IMR-90 (cell line): ENCODE results near the gene CYP2W1. TPM values are rescaled to one million over a fixed set of nuclear protein-coding genes. Genes with fewer than 3 reads are reported as not detected.

Experiments
- ATAC-seq: fragments of 200-7000 bp; cut with Tn5 transposase; 2 replicates; pipeline ENCODE4 v1.9.1; 2020; ENCODE audit warnings: low read depth, mild to moderate bottlenecking, moderate library complexity
- BruUV-seq: library from RNA; stranded (reverse); fragments of 400-500 nt; replicated peaks from 2 replicates; lab custom pipeline; 2021; lab: Mats Ljungman, UMichigan
- CTCF ChIA-PET: fragments of 300-600 bp; formaldehyde crosslinking; extraction: SDS; loops from one replicate; lab custom pipeline; 2021; ENCODE audit warnings: antibody characterized with exemption; lab: Yijun Ruan, JAX
- POLR2A ChIA-PET: fragments of 300-600 bp; sonication (Branson Sonifier 250); formaldehyde crosslinking; loops from one replicate; lab custom pipeline; 2022; ENCODE audit warnings: antibody characterized with exemption; ENCODE audit not compliant: unreplicated experiment; lab: Charles Lee
- DNase-seq: peaks from one replicate; pipeline ENCODE4 v3.0.0; 2013
- H2AFZ ChIP-seq: replicated peaks from 2 replicates; pipeline ENCODE3; 2013; ENCODE audit warnings: low read length, mild to moderate bottlenecking; ENCODE audit not compliant: poor library complexity
- H2AK5ac ChIP-seq: 2 replicates; pipeline ENCODE4 v1.6.1; 2013; ENCODE audit warnings: low read depth, low read length, inconsistent platforms
- H2AK9ac ChIP-seq: replicated peaks from 2 replicates; pipeline ENCODE3; 2013; ENCODE audit warnings: mild to moderate bottlenecking, low read depth, low read length, moderate library complexity; ENCODE audit not compliant: poor library complexity
- H2BK120ac ChIP-seq: 2 replicates; pipeline ENCODE4 v1.6.1; 2013; ENCODE audit warnings: low read depth, low read length, inconsistent platforms
- H2BK15ac ChIP-seq: 3 replicates; pipeline ENCODE4 v1.6.1; 2013; ENCODE audit warnings: low read depth, low read length, inconsistent platforms
- H2BK20ac ChIP-seq: 2 replicates; pipeline ENCODE4 v1.6.1; 2013; ENCODE audit warnings: low read depth, mild to moderate bottlenecking, inconsistent platforms, low read length, moderate library complexity
- H2BK5ac ChIP-seq: 2 replicates; pipeline ENCODE4 v1.6.1; 2013; ENCODE audit warnings: mild to moderate bottlenecking, low read depth, low read length, inconsistent platforms; ENCODE audit not compliant: poor library complexity, severe bottlenecking
- H3K14ac ChIP-seq: replicated peaks from 2 replicates; pipeline ENCODE4 v1.6.1; 2013; ENCODE audit warnings: low read depth, low read length, inconsistent platforms
- H3K18ac ChIP-seq: 2 replicates; pipeline ENCODE4 v1.6.1; 2013; ENCODE audit warnings: low read depth, low read length, control low read depth
- H3K23ac ChIP-seq: 2 replicates; pipeline ENCODE4 v1.6.1; 2013; ENCODE audit warnings: low read depth, low read length, inconsistent platforms
- H3K27ac ChIP-seq: 2 replicates; pipeline ENCODE4 v1.5.1; 2013; ENCODE audit warnings: mild to moderate bottlenecking, control low read depth, low read length; ENCODE audit not compliant: insufficient read depth
- H3K27me3 ChIP-seq: 2 replicates; pipeline ENCODE4 v1.6.1; 2013; ENCODE audit warnings: low read length; ENCODE audit not compliant: control insufficient read depth, insufficient read depth
- H3K36me3 ChIP-seq: 2 replicates; pipeline ENCODE4 v1.6.1; 2013; ENCODE audit warnings: low read length, mixed read lengths; ENCODE audit not compliant: control insufficient read depth, insufficient read depth
- H3K4ac ChIP-seq: 2 replicates; pipeline ENCODE4 v1.6.1; 2013; ENCODE audit warnings: low read depth, low read length, inconsistent platforms
- H3K4me1 ChIP-seq: 2 replicates; pipeline ENCODE4 v1.6.1; 2013; ENCODE audit warnings: low read length, mixed read lengths; ENCODE audit not compliant: control insufficient read depth, insufficient read depth
- H3K4me2 ChIP-seq: 2 replicates; pipeline ENCODE4 v1.6.1; 2013; ENCODE audit warnings: low read depth, mild to moderate bottlenecking, control low read depth, low read length, moderate library complexity
- H3K4me3 ChIP-seq: 2 replicates; pipeline ENCODE4 v1.5.1; 2013; ENCODE audit warnings: low read depth, mild to moderate bottlenecking, control low read depth, low read length, moderate library complexity; ENCODE audit not compliant: insufficient read depth
- H3K56ac ChIP-seq: 2 replicates; pipeline ENCODE4 v1.6.1; 2013; ENCODE audit warnings: low read length, inconsistent platforms; ENCODE audit not compliant: insufficient read depth; ENCODE audit errors: extremely low read depth
- H3K79me1 ChIP-seq, 2 experiments: 2 replicates each; pipeline ENCODE4 v1.6.1; 2013; ENCODE audit warnings: low read length in 2 of 2, inconsistent platforms in 1 of 2, low read depth in 1 of 2
- H3K9ac ChIP-seq: 2 replicates; pipeline ENCODE4 v1.6.1; 2013; ENCODE audit warnings: low read depth, low read length, control low read depth
- H3K9me1 ChIP-seq: 2 replicates; pipeline ENCODE4 v1.6.1; 2013; ENCODE audit warnings: low read length, inconsistent platforms; ENCODE audit not compliant: insufficient read depth
- H3K9me3 ChIP-seq: 2 replicates; pipeline ENCODE4 v1.6.1; 2013; ENCODE audit warnings: low read length; ENCODE audit not compliant: control insufficient read depth, insufficient read depth
- H4K20me1 ChIP-seq: 2 replicates; pipeline ENCODE4 v1.6.1; 2013; ENCODE audit warnings: low read length, inconsistent platforms; ENCODE audit not compliant: insufficient read depth
- H4K5ac ChIP-seq: 2 replicates; pipeline ENCODE4 v1.6.1; 2013; ENCODE audit warnings: mild to moderate bottlenecking, low read depth, low read length, control low read depth
- H4K8ac ChIP-seq, 2 experiments: 2 replicates each; pipeline ENCODE4 v1.6.1; 2013; ENCODE audit warnings: low read depth in 2 of 2, low read length in 2 of 2, control low read depth in 1 of 2, inconsistent platforms in 1 of 2
- H4K91ac ChIP-seq: 2 replicates; pipeline ENCODE4 v1.6.1; 2013; ENCODE audit warnings: low read depth, low read length, inconsistent platforms; ENCODE audit not compliant: insufficient read depth
- CEBPB ChIP-seq: IDR thresholded peaks from 2 replicates; pipeline ENCODE4 v1.6.1; 2012; ENCODE audit warnings: low read depth, low read length, improper control_type of control experiment
- FOS ChIP-seq: fragments of 150-350 bp; IDR thresholded peaks from 2 replicates; pipeline ENCODE4 v1.6.1; 2016; ENCODE audit warnings: low read depth, low read length
- MAFK ChIP-seq: IDR thresholded peaks from 2 replicates; pipeline ENCODE4 v1.6.1; 2012; ENCODE audit warnings: low read depth, low read length, improper control_type of control experiment
- POLR2A ChIP-seq: IDR thresholded peaks from 2 replicates; pipeline ENCODE4 v1.6.1; 2012; ENCODE audit warnings: mild to moderate bottlenecking, low read depth, low read length
- WGBS, 2 experiments: methylation state at CpG; one replicate each; pipeline versions ENCODE4 v1.1.5 to v1.1.7; 2013; ENCODE audit warnings: missing lambda C conversion rate in 2 of 2; ENCODE audit not compliant: insufficient read length in 1 of 2; ENCODE audit errors: extremely low coverage in 2 of 2; 5-methylcytosine and 5-hydroxymethylcytosine counted together
- dilution Hi-C: fragments of 300-500 bp; cut with HindIII; formaldehyde crosslinking; loops from one replicate; pipeline ENCODE4 v1.14.3; 2018; ENCODE audit warnings: low sequenced_read_pairs; ENCODE audit not compliant: unreplicated experiment
- in situ Hi-C: fragments of 300-500 bp; cut with MboI; formaldehyde crosslinking; loops from 3 replicates; pipeline ENCODE4 v1.14.3; 2019; ENCODE audit warnings: low sequenced_read_pairs, inconsistent platforms, mixed read lengths
- intact Hi-C: fragments of 100-400 bp; cut with micrococcal nuclease; formaldehyde crosslinking; loops from 2 replicates; pipeline ENCODE4 v1.10.0; 2022
- polyA plus RNA-seq, 3 experiments: library from polyadenylated mRNA; depleted of rRNA; stranded (reverse); fragments of >200 nt; gene quantifications; 2 replicates each; pipeline ENCODE4 v1.2.3, GENCODE V29; 2012; ENCODE audit warnings: low replicate concordance in 1 of 3
- total RNA-seq: library from RNA; depleted of rRNA; stranded (reverse); fragments of >200 nt; gene quantifications from 2 replicates; pipeline ENCODE4 v1.2.3, GENCODE V29; 2012

Gene CYP2W1
- total and polyA plus RNA-seq, 2 of the 4 experiments (the other 2 are of a cell fraction) = not detected

- in situ Hi-C loops = no loop called here
- no peak overlapping the region for H2BK20ac ChIP-seq
- no peak overlapping the region for H2BK120ac ChIP-seq
- H3K4me3 ChIP-seq = no peak overlapping the region
- peaks cover 4% of the 10 kb centered on the region; the same call in 1 of the 2 replicates for H3K9me1 ChIP-seq
- H4K20me1 ChIP-seq = peaks cover 69% of the 10 kb centered on the region
- no peak overlapping the region for H3K23ac ChIP-seq
- no peak overlapping the region for H3K9ac ChIP-seq
- no peak overlapping the region for H2BK15ac ChIP-seq
- H3K4me1 ChIP-seq = peaks cover 2% of the 10 kb centered on the region
- no peak overlapping the region for H4K5ac ChIP-seq
- no peak for DNase-seq
- H2AK5ac ChIP-seq = no peak overlapping the region
- H3K36me3 ChIP-seq = peaks cover 38% of the 10 kb centered on the region
- no peak overlapping the region for H2BK5ac ChIP-seq
- no peaks in the 10 kb centered on the region for H3K9me3 ChIP-seq
- WGBS, 2 experiments = 97% methylated on average over 4 of the region's 6 CpGs; no CpG with 5 or more reads in 1 of the 2 experiments
- ChIA-PET CTCF (no interaction called here), POLR2A (no interaction called here)
- no TSS peak for BruUV-seq
- no peak overlapping the region for H3K56ac ChIP-seq
- H3K4ac ChIP-seq = no peak overlapping the region
- no peak for ATAC-seq
- dilution Hi-C loops = no loop called here
- no peak overlapping the region for H4K8ac ChIP-seq
- no peak overlapping the region for H3K14ac ChIP-seq
- TF ChIP-seq CEBPB (no peak), POLR2A (no peak), FOS (no peak), MAFK (peak; percentile 72)
- intact Hi-C loops = no loop called here
- no peak overlapping the region for H4K91ac ChIP-seq
- H3K79me1 ChIP-seq = peaks cover 23 to 64% of the 10 kb centered on the region in 2 experiments
- H3K18ac ChIP-seq = no peak overlapping the region
- H3K4me2 ChIP-seq = no peak overlapping the region
- no peak overlapping the region for H3K27ac ChIP-seq
- H2AK9ac ChIP-seq = no peak overlapping the region
- H3K27me3 ChIP-seq = no peaks in the 10 kb centered on the region
- no peak overlapping the region for H2AFZ ChIP-seq
Measured at GRCh38 chr7:970744-971143, 12.2 kb upstream of the CYP2W1 start.
